NB4 (cell line): ENCODE data around the gene TMCC3.

Source experiments
- DNase-seq: peaks from one replicate; pipeline ENCODE4 v3.0.0; 2010; ENCODE audit warnings: low read depth
- H3K4me3 ChIP-seq: one replicate; pipeline ENCODE4 v1.5.1; 2011; ENCODE audit warnings: mild to moderate bottlenecking, low read depth, low read length, moderate library complexity
- MYC ChIP-seq: IDR thresholded peaks from 2 replicates; pipeline ENCODE4 v1.6.1; 2011; ENCODE audit warnings: low read depth, low read length
- POLR2A ChIP-seq: IDR thresholded peaks from 2 replicates; pipeline ENCODE4 v1.6.1; 2011; ENCODE audit warnings: mild to moderate bottlenecking; ENCODE audit not compliant: insufficient read length; ENCODE audit errors: extremely low read depth
- TF ChIP-seq, protein P1 (sequence below): IDR thresholded peaks from one replicate; pipeline ENCODE4 v1.5.1; 2012; ENCODE audit warnings: low read depth, low read length
- TF ChIP-seq, protein P2 (sequence below): IDR thresholded peaks from 2 replicates; pipeline ENCODE4 v1.6.1; 2011; ENCODE audit warnings: low read depth, low read length

TMCC3 gene

DNA sequence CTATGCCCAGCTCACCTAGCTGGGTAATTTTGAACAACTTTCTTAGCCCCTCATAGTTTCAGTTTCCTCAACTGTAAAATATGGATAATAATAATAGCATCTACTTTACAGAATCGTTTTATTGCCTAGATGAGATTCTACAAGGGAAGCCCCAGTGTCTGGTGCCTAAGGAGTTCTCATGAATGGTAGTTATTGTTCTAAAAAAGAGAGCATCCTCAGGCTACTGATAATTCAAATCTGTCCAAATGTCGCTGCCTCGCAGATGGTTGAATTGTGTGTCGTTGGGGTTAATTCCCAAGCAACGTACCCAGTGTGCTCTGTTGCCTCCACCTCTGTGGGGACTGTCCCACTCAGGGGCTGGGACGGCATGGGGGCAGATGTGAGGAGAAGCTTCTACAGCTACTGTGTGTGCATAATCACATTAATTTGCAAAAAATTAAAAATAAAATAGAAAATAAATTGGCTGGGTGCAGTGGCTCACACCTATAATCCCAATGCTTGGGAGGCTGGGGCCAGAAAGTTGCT lies 119.1 kb downstream of the TMCC3 start:
- no peak overlapping the region for H3K4me3 ChIP-seq
- DNase-seq: no peak
- TF ChIP-seq MYC: no peak

DNA sequence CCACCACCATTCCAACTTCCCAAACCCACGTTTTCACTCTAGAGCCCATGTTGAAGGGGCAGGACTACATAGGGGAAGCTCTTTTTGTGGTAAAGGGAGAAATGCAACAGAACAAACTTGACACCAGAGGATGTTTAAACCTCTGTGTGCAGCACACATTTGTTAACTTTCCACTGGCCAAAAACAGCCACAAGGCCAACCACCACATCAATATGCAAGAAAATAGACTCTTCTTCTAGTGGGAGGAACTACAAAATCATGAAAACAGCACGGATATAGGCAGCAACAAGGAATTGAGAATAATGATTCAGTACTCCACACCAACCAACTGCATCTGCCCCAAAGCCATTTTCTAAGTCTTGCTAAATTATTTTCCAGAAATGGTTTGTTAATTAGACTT lies 124.4 kb downstream of the TMCC3 start:
- H3K4me3 ChIP-seq: no peak overlapping the region
- DNase-seq: no peak
- TF ChIP-seq, protein P1, sequence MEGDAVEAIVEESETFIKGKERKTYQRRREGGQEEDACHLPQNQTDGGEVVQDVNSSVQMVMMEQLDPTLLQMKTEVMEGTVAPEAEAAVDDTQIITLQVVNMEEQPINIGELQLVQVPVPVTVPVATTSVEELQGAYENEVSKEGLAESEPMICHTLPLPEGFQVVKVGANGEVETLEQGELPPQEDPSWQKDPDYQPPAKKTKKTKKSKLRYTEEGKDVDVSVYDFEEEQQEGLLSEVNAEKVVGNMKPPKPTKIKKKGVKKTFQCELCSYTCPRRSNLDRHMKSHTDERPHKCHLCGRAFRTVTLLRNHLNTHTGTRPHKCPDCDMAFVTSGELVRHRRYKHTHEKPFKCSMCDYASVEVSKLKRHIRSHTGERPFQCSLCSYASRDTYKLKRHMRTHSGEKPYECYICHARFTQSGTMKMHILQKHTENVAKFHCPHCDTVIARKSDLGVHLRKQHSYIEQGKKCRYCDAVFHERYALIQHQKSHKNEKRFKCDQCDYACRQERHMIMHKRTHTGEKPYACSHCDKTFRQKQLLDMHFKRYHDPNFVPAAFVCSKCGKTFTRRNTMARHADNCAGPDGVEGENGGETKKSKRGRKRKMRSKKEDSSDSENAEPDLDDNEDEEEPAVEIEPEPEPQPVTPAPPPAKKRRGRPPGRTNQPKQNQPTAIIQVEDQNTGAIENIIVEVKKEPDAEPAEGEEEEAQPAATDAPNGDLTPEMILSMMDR: no peak
- TF ChIP-seq MYC: no peak
- TF ChIP-seq POLR2A: no peak
- TF ChIP-seq, protein P2, sequence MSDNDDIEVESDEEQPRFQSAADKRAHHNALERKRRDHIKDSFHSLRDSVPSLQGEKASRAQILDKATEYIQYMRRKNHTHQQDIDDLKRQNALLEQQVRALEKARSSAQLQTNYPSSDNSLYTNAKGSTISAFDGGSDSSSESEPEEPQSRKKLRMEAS: no peak
